WTC11 (cell line): Measurements from ENCODE around the gene PTPRK. TPM values are rescaled to one million over a fixed set of nuclear protein-coding genes. Genes with fewer than 3 reads are reported as not detected.

Experiments used
- ATAC-seq: fragments of 200-7000 bp; cut with Tn5 transposase; 2 replicates; pipeline ENCODE4 v1.10.0; 2021; ENCODE audit warnings: mild to moderate bottlenecking, moderate library complexity
- CTCF ChIA-PET: fragments of 300-600 bp; sonication (Branson Sonifier 250); formaldehyde crosslinking; loops from one replicate; lab custom pipeline; 2021; ENCODE audit warnings: antibody characterized with exemption; lab: Charles Lee
- POLR2A ChIA-PET: fragments of 350-600 bp; sonication (Branson Sonifier 250); formaldehyde crosslinking; loops from one replicate; lab custom pipeline; 2021; ENCODE audit warnings: antibody characterized with exemption; lab: Charles Lee
- DNase-seq: peaks from one replicate; pipeline ENCODE4 v3.0.0; 2021; ENCODE audit warnings: low spot score
- H3K27ac Mint-ChIP-seq: 2 replicates; pipeline ENCODE4 v1.8.0; 2021; ENCODE audit warnings: mixed read lengths
- H3K27me3 Mint-ChIP-seq: 2 replicates; pipeline ENCODE4 v1.8.0; 2021; ENCODE audit warnings: low read depth, mild to moderate bottlenecking, moderate library complexity, mixed read lengths
- H3K36me3 Mint-ChIP-seq: 2 replicates; pipeline ENCODE4 v1.8.0; 2021; ENCODE audit warnings: mixed read lengths
- H3K4me1 Mint-ChIP-seq: 2 replicates; pipeline ENCODE4 v1.8.0; 2022; ENCODE audit warnings: mixed read lengths
- H3K4me3 Mint-ChIP-seq: 2 replicates; pipeline ENCODE4 v1.8.0; 2021; ENCODE audit warnings: mild to moderate bottlenecking, moderate library complexity, mixed read lengths
- H3K9me3 Mint-ChIP-seq: 2 replicates; pipeline ENCODE4 v1.8.0; 2021; ENCODE audit warnings: mixed read lengths
- ATF3 ChIP-seq: sonication (generic); formaldehyde crosslinking; conservative IDR thresholded peaks from 2 replicates; pipeline ENCODE4 v1.8.1; 2022; ENCODE audit warnings: mild to moderate bottlenecking, missing genetic modification reagents
- CDX4 ChIP-seq: fragments of 250-450 bp; sonication (Bioruptor Pico); IDR thresholded peaks from 2 replicates; pipeline ENCODE4 v1.9.0; 2021; ENCODE audit warnings: moderate library complexity, mild to moderate bottlenecking, inconsistent platforms, borderline replicate concordance
- E2F1 ChIP-seq: sonication (generic); formaldehyde crosslinking; IDR thresholded peaks from 2 replicates; pipeline ENCODE4 v1.8.0; 2022; ENCODE audit warnings: mild to moderate bottlenecking, missing genetic modification reagents
- E2F5 ChIP-seq: sonication (generic); formaldehyde crosslinking; IDR thresholded peaks from 2 replicates; pipeline ENCODE4 v1.8.1; 2022; ENCODE audit warnings: mild to moderate bottlenecking, moderate library complexity, missing genetic modification reagents
- ESRRA ChIP-seq: sonication (generic); formaldehyde crosslinking; IDR thresholded peaks from 2 replicates; pipeline ENCODE4 v1.8.1; 2022; ENCODE audit warnings: mild to moderate bottlenecking, missing genetic modification reagents, borderline replicate concordance
- ETV6 ChIP-seq: sonication (generic); formaldehyde crosslinking; IDR thresholded peaks from 2 replicates; pipeline ENCODE4 v1.8.1; 2022; ENCODE audit warnings: mild to moderate bottlenecking, missing genetic modification reagents
- GTF2I ChIP-seq: fragments of 250-450 bp; sonication (Bioruptor Pico); conservative IDR thresholded peaks from 2 replicates; pipeline ENCODE4 v1.4.0; 2021; ENCODE audit warnings: mild to moderate bottlenecking
- HMGXB4 ChIP-seq: sonication (generic); formaldehyde crosslinking; IDR thresholded peaks from 2 replicates; pipeline ENCODE4 v1.8.1; 2023; ENCODE audit warnings: mild to moderate bottlenecking, moderate library complexity, missing genetic modification reagents
- JUN ChIP-seq: sonication (generic); formaldehyde crosslinking; IDR thresholded peaks from 2 replicates; pipeline ENCODE4 v1.8.0; 2023; ENCODE audit warnings: mild to moderate bottlenecking, missing genetic modification reagents
- MLX ChIP-seq: sonication (generic); formaldehyde crosslinking; IDR thresholded peaks from 2 replicates; pipeline ENCODE4 v1.8.1; 2023; ENCODE audit warnings: mild to moderate bottlenecking, missing genetic modification reagents, moderate library complexity
- NR2C2 ChIP-seq: sonication (generic); formaldehyde crosslinking; IDR thresholded peaks from 2 replicates; pipeline ENCODE4 v1.8.0; 2022; ENCODE audit warnings: mild to moderate bottlenecking, missing genetic modification reagents
- RELA ChIP-seq: sonication (generic); formaldehyde crosslinking; IDR thresholded peaks from 2 replicates; pipeline ENCODE4 v1.8.1; 2022; ENCODE audit warnings: missing genetic modification reagents, mild to moderate bottlenecking, borderline replicate concordance
- RORB ChIP-seq: fragments of 250-450 bp; sonication (Bioruptor Pico); IDR thresholded peaks from 2 replicates; pipeline ENCODE4 v1.9.0; 2021; ENCODE audit warnings: mild to moderate bottlenecking
- SP1 ChIP-seq: sonication (generic); formaldehyde crosslinking; conservative IDR thresholded peaks from 2 replicates; pipeline ENCODE4 v1.8.1; 2022; ENCODE audit warnings: missing genetic modification reagents
- STAT6 ChIP-seq: sonication (generic); formaldehyde crosslinking; conservative IDR thresholded peaks from 2 replicates; pipeline ENCODE4 v1.8.1; 2023; ENCODE audit warnings: mild to moderate bottlenecking, low read depth, missing genetic modification reagents, moderate library complexity
- ZNF423 ChIP-seq: fragments of 250-450 bp; sonication (Bioruptor Pico); IDR thresholded peaks from 2 replicates; pipeline ENCODE4 v2.1.2; 2022; ENCODE audit warnings: mild to moderate bottlenecking, moderate library complexity
- ZNF532 ChIP-seq: fragments of 250-450 bp; sonication (Bioruptor Pico); IDR thresholded peaks from 2 replicates; pipeline ENCODE4 v1.9.0; 2021; ENCODE audit warnings: mild to moderate bottlenecking, borderline replicate concordance
- total RNA-seq: library from RNA; stranded (reverse); gene quantifications from 3 replicates; pipeline ENCODE4 v1.2.3, GENCODE V29; 2021

The PTPRK gene
- total RNA-seq, 1 experiment from 2014 or later = 44.8 TPM

- ATAC-seq (no peak), DNase-seq (no peak)
- CTCF ChIA-PET = no interaction called here
- H3K36me3 Mint-ChIP-seq = no peaks in the 10 kb centered on the region
- no peak for TF ChIP-seq RELA
- no peak for TF ChIP-seq ETV6
- no peak for TF ChIP-seq E2F1 (CRISPR knock-in tag)
- TF ChIP-seq ATF3 (CRISPR knock-in tag) = no peak
- TF ChIP-seq STAT6 (CRISPR knock-in tag) = no peak
- TF ChIP-seq MLX = no peak
- TF ChIP-seq HMGXB4 (CRISPR knock-in tag) = no peak
- no peak for TF ChIP-seq ZNF532 (CRISPR knock-in tag)
- TF ChIP-seq NR2C2 (CRISPR knock-in tag) = no peak
- TF ChIP-seq ZNF423 (CRISPR knock-in tag) = no peak
- TF ChIP-seq, all 79 proteins: peak for 0
- Mint-ChIP-seq H3K9me3 (no peaks in the 10 kb centered on the region), H3K4me1 (peaks cover 3% of the 10 kb centered on the region), H3K4me3 (no peak overlapping the region), H3K27ac (no peak overlapping the region), H3K27me3 (no peaks in the 10 kb centered on the region)
- POLR2A ChIA-PET = no interaction called here
These were observed 441.4 kb downstream of the PTPRK start for GRCh38 chr6:128079021-128079420.

GRCh38 chr6:128078276-128078675, 442.1 kb downstream of the PTPRK start:
- H3K27ac Mint-ChIP-seq = no peak overlapping the region
- no peak overlapping the region for H3K4me3 Mint-ChIP-seq
- H3K4me1 Mint-ChIP-seq = peaks cover 3% of the 10 kb centered on the region
- no peaks in the 10 kb centered on the region for H3K27me3 Mint-ChIP-seq
- no peaks in the 10 kb centered on the region for H3K9me3 Mint-ChIP-seq
- POLR2A ChIA-PET = no interaction called here
- H3K36me3 Mint-ChIP-seq = no peaks in the 10 kb centered on the region
- DNase-seq (no peak), ATAC-seq (no peak)
- TF ChIP-seq RORB (CRISPR knock-in tag) = no peak
- TF ChIP-seq GTF2I (CRISPR knock-in tag) = no peak
- no peak for TF ChIP-seq ESRRA
- no peak for TF ChIP-seq JUN (CRISPR knock-in tag)
- no peak for TF ChIP-seq CDX4
- TF ChIP-seq E2F5 = no peak
- TF ChIP-seq SP1 (CRISPR knock-in tag) = no peak
- CTCF ChIA-PET = no interaction called here
